Cerebellar nuclear complex (tissue), 1 donor: Measurements from ENCODE around the gene MSLN.

Experiments used
- DNase-seq, 2 experiments: peaks; one replicate each; lab custom pipeline; 2025; lab: John Stamatoyannopoulos, UW

Gene MSLN

GRCh38 chr16:793414-793813 is 32.9 kb downstream of the MSLN start:
- no peak for DNase-seq

GRCh38 chr16:794091-794822 is 33.7 kb downstream of the MSLN start:
- DNase-seq = no peak

GRCh38 chr16:794853-795466 is 34.4 kb downstream of the MSLN start:
- no peak for DNase-seq

- DNase-seq = no peak
These were observed 35.2 kb downstream of the MSLN start for GRCh38 chr16:795580-796229.

GRCh38 chr16:796296-797119 is 36.0 kb downstream of the MSLN start:
- no peak for DNase-seq

- DNase-seq = no peak
These were observed 36.5 kb downstream of the MSLN start for GRCh38 chr16:797120-797420.

- no peak for DNase-seq
These were observed 37.2 kb downstream of the MSLN start for GRCh38 chr16:797686-798085.

- DNase-seq = no peak
These were observed 38.1 kb downstream of the MSLN start for GRCh38 chr16:798666-799065.

GRCh38 chr16:799111-799947 is 38.8 kb downstream of the MSLN start:
- DNase-seq = no peak

- DNase-seq = no peak
These were observed 39.7 kb downstream of the MSLN start, which contains the start of gene GNG13 for GRCh38 chr16:799948-800833. TSS of gene GNG13 (minus strand) at chr16:800734. CDS start at chr16:799077, 1,657 bp downstream.

- no peak for DNase-seq
These were observed 40.4 kb downstream of the MSLN start for GRCh38 chr16:800834-801511.

- no peak for DNase-seq
These were observed 41.2 kb downstream of the MSLN start for GRCh38 chr16:801584-802363.

- no peak for DNase-seq
These were observed 41.9 kb downstream of the MSLN start for GRCh38 chr16:802461-802860.

GRCh38 chr16:802914-803753 is 42.6 kb downstream of the MSLN start:
- DNase-seq = no peak

GRCh38 chr16:803754-804080 is 43.2 kb downstream of the MSLN start:
- no peak for DNase-seq

GRCh38 chr16:804193-805048 is 43.9 kb downstream of the MSLN start:
- no peak for DNase-seq

- DNase-seq = no peak
These were observed 44.9 kb downstream of the MSLN start for GRCh38 chr16:805474-805873.
